Measurements from ENCODE around the gene SYT13. TPM values are rescaled to one million over a fixed set of nuclear protein-coding genes. Genes with fewer than 3 reads are reported as not detected.
A peak's percentile ranks its signal among the peaks of the same experiment; 100 is the strongest.

SYT13 gene
- total RNA-seq, 6 experiments from 2014 or later, result 0.12 to 0.63 (median 0.44) TPM; not detected in 1

GRCh38 chr11:45324459-45324858 lies 38.3 kb upstream of the SYT13 start:
- DNase-seq, result no peak
- no peak for TF ChIP-seq POLR2A (IDR thresholded peaks at IDR 0.05)
- no peak for TF ChIP-seq CTCF (IDR thresholded peaks at IDR 0.05)
- Histone ChIP-seq H3K27ac (no peak overlapping the region), H3K9me3 (no peaks in the 10 kb centered on the region), H3K4me1 (no peaks in the 10 kb centered on the region), H3K27me3 (no peaks in the 10 kb centered on the region), H3K36me3 (no peaks in the 10 kb centered on the region), H3K4me3 (no peak overlapping the region)
- intact Hi-C loops (cut with DNase I), result no loop called here
- 39% methylated on average over 5 of the region's 6 CpGs for WGBS (ENCODE audit: insufficient coverage, low coverage, low lambda C conversion rate, missing lambda C conversion rate)
- no peak for ATAC-seq

GRCh38 chr11:45323601-45324249 lies 37.6 kb upstream of the SYT13 start:
- H3K36me3 ChIP-seq, result no peaks in the 10 kb centered on the region
- TF ChIP-seq POLR2A (IDR thresholded peaks at IDR 0.05), result no peak
- no peak for TF ChIP-seq CTCF (IDR thresholded peaks at IDR 0.05)
- H3K9me3 ChIP-seq, result no peaks in the 10 kb centered on the region
- no peak overlapping the region for H3K4me3 ChIP-seq
- DNase-seq (no peak), ATAC-seq (peak in 1 of 4 donors; percentile 12)
- no peaks in the 10 kb centered on the region for H3K27me3 ChIP-seq
- intact Hi-C loops (cut with DNase I), result no loop called here
- no peak overlapping the region for H3K27ac ChIP-seq
- H3K4me1 ChIP-seq, result no peaks in the 10 kb centered on the region
- 77% methylated on average over 3 of the region's 8 CpGs for WGBS (ENCODE audit: insufficient coverage, low coverage, low lambda C conversion rate, missing lambda C conversion rate)

GRCh38 chr11:45322891-45323600 lies 36.9 kb upstream of the SYT13 start:
- Histone ChIP-seq H3K36me3 (no peaks in the 10 kb centered on the region), H3K4me3 (no peak overlapping the region), H3K27ac (no peak overlapping the region), H3K9me3 (no peaks in the 10 kb centered on the region), H3K4me1 (no peaks in the 10 kb centered on the region), H3K27me3 (no peaks in the 10 kb centered on the region)
- WGBS (ENCODE audit: insufficient coverage, low coverage, low lambda C conversion rate, missing lambda C conversion rate), result 38% methylated on average over 4 of the region's 7 CpGs
- intact Hi-C loops (cut with DNase I), result no loop called here
- DNase-seq (no peak), ATAC-seq (no peak)
- no peak for TF ChIP-seq POLR2A (IDR thresholded peaks at IDR 0.05)
- no peak for TF ChIP-seq CTCF (IDR thresholded peaks at IDR 0.05)

GRCh38 chr11:45322111-45322705 lies 36.1 kb upstream of the SYT13 start:
- intact Hi-C loops (cut with DNase I), result no loop called here
- Histone ChIP-seq H3K4me3 (no peak overlapping the region), H3K9me3 (no peaks in the 10 kb centered on the region), H3K27ac (no peak overlapping the region), H3K36me3 (no peaks in the 10 kb centered on the region), H3K27me3 (no peaks in the 10 kb centered on the region), H3K4me1 (no peaks in the 10 kb centered on the region)
- no peak for ATAC-seq
- DNase-seq, result no peak
- WGBS (ENCODE audit: insufficient coverage, low coverage, low lambda C conversion rate, missing lambda C conversion rate), result 66% methylated on average over 5 of the region's 8 CpGs
- TF ChIP-seq POLR2A (IDR thresholded peaks at IDR 0.05) (no peak), CTCF (IDR thresholded peaks at IDR 0.05) (no peak)
